Caki2 (cell line): ENCODE measurements around the gene TSR3. TPM values are rescaled to one million over a fixed set of nuclear protein-coding genes. Genes with fewer than 3 reads are reported as not detected.

Experiments used
- DNase-seq: peaks from one replicate; pipeline ENCODE4 v3.0.0-alpha.2; 2015; ENCODE audit warnings: low read depth
- in situ Hi-C: cut with HindIII; loops from 2 replicates; pipeline ENCODE4 v1.10.0; 2016; ENCODE audit warnings: low sequenced_read_pairs, low pct_unique_long_range_greater_than_20kb, mixed read lengths
- total RNA-seq: library from RNA; depleted of rRNA; stranded (reverse); fragments of >200 nt; shearing (Covaris generic); gene quantifications from 2 replicates; pipeline ENCODE4 v1.2.3, GENCODE V29; 2014; ENCODE audit warnings: low replicate concordance; rRNA removed

TSR3 gene
- 208 and 278 TPM in 2 replicates for total RNA-seq

- DNase-seq: peak; percentile 83
- in situ Hi-C loops: no loop called here
Observed at GRCh38 chr16:1351582-1352362, at the start of gene TSR3, which contains the start of gene GNPTG. Gene TSR3 (minus strand): TSS chr16:1351878. CDS start chr16:1351804, 74 bp downstream. Gene GNPTG (plus strand): TSS chr16:1351931. CDS start chr16:1351966, 35 bp downstream.

GRCh38 chr16:1401061-1401757 is 49.5 kb upstream of the TSR3 start:
- in situ Hi-C loops: no loop called here
- DNase-seq: no peak

GRCh38 chr16:1398826-1399581 is 47.3 kb upstream of the TSR3 start:
- in situ Hi-C loops: no loop called here
- DNase-seq: no peak

GRCh38 chr16:1398351-1398750 is 46.7 kb upstream of the TSR3 start:
- in situ Hi-C loops: no loop called here
- DNase-seq: no peak

GRCh38 chr16:1397779-1398178 is 46.1 kb upstream of the TSR3 start:
- DNase-seq: no peak
- in situ Hi-C loops: no loop called here

GRCh38 chr16:1395444-1396031 is 43.9 kb upstream of the TSR3 start:
- in situ Hi-C loops: no loop called here
- DNase-seq: no peak

- in situ Hi-C loops: no loop called here
- no peak for DNase-seq
Observed at GRCh38 chr16:1394367-1394951, 42.8 kb upstream of the TSR3 start.

GRCh38 chr16:1393613-1394176 is 42.0 kb upstream of the TSR3 start:
- in situ Hi-C loops: no loop called here
- DNase-seq: no peak

GRCh38 chr16:1392826-1393225 is 41.1 kb upstream of the TSR3 start:
- in situ Hi-C loops: no loop called here
- DNase-seq: no peak

GRCh38 chr16:1390239-1390779 is 38.6 kb upstream of the TSR3 start:
- in situ Hi-C loops: no loop called here
- DNase-seq: no peak

- in situ Hi-C loops: no loop called here
- no peak for DNase-seq
Observed at GRCh38 chr16:1389762-1390161, 38.1 kb upstream of the TSR3 start.

- DNase-seq: no peak
- in situ Hi-C loops: no loop called here
Observed at GRCh38 chr16:1387331-1387730, 35.7 kb upstream of the TSR3 start.

GRCh38 chr16:1385232-1385631 is 33.6 kb upstream of the TSR3 start:
- DNase-seq: no peak
- in situ Hi-C loops: no loop called here

GRCh38 chr16:1383556-1383955 is 31.9 kb upstream of the TSR3 start:
- no peak for DNase-seq
- in situ Hi-C loops: no loop called here

GRCh38 chr16:1381612-1382406 is 30.1 kb upstream of the TSR3 start:
- no peak for DNase-seq
- in situ Hi-C loops: no loop called here

- in situ Hi-C loops: no loop called here
- DNase-seq: no peak
Observed at GRCh38 chr16:1380195-1380594, 28.5 kb upstream of the TSR3 start.
